KMS-11 (cell line): ENCODE data around the gene LMO1.
A peak's percentile ranks its signal among the peaks of the same experiment; 100 is the strongest.

Source experiments
- H2AFZ ChIP-seq: fragments of 200-600 bp; sonication (generic); 2 replicates; pipeline ENCODE4 v1.6.1; 2016; ENCODE audit warnings: antibody characterized with exemption, mixed run types, low read depth
- H3K27ac ChIP-seq: fragments of 200-600 bp; sonication (generic); 2 replicates; pipeline ENCODE4 v1.6.1; 2016; ENCODE audit warnings: mild to moderate bottlenecking, mixed run types
- H3K27me3 ChIP-seq: fragments of 200-600 bp; sonication (generic); 2 replicates; pipeline ENCODE4 v1.6.1; 2017; ENCODE audit warnings: mild to moderate bottlenecking, low read depth, mixed run types, moderate library complexity; ENCODE audit not compliant: insufficient read depth
- H3K36me3 ChIP-seq: fragments of 200-600 bp; sonication (generic); 2 replicates; pipeline ENCODE4 v1.6.1; 2017; ENCODE audit warnings: mild to moderate bottlenecking, mixed run types; ENCODE audit not compliant: insufficient read depth
- H3K4me1 ChIP-seq: fragments of 200-600 bp; sonication (generic); 2 replicates; pipeline ENCODE4 v1.6.1; 2016; ENCODE audit warnings: mild to moderate bottlenecking, low read depth, mixed run types; ENCODE audit not compliant: poor library complexity, severe bottlenecking
- H3K4me2 ChIP-seq: fragments of 200-600 bp; sonication (generic); 2 replicates; pipeline ENCODE4 v1.7.0; 2016; ENCODE audit warnings: mild to moderate bottlenecking, mixed run types
- H3K4me3 ChIP-seq: fragments of 200-600 bp; sonication (generic); IDR thresholded peaks from 2 replicates; pipeline ENCODE4 v1.6.1; 2017; ENCODE audit warnings: low read depth, low read length, mixed read lengths; ENCODE audit not compliant: insufficient read depth
- H3K79me2 ChIP-seq: fragments of 200-600 bp; sonication (generic); 2 replicates; pipeline ENCODE4 v1.6.1; 2016; ENCODE audit warnings: low read depth, mixed run types; ENCODE audit not compliant: insufficient read depth
- H3K9ac ChIP-seq: fragments of 200-600 bp; sonication (generic); 2 replicates; pipeline ENCODE4 v1.6.1; 2016; ENCODE audit warnings: mild to moderate bottlenecking, mixed run types
- H4K20me1 ChIP-seq: fragments of 200-600 bp; sonication (generic); 2 replicates; pipeline ENCODE4 v1.6.1; 2016; ENCODE audit warnings: mild to moderate bottlenecking, mixed run types; ENCODE audit not compliant: insufficient read depth
- CTCF ChIP-seq: fragments of 200-600 bp; sonication (generic); conservative IDR thresholded peaks from 2 replicates; pipeline ENCODE4 v1.6.1; 2017; ENCODE audit warnings: low read depth, mild to moderate bottlenecking, antibody characterized with exemption, low read length, moderate library complexity, mixed read lengths

The LMO1 gene

GRCh38 chr11:8261921-8262551 is 1.6 kb downstream of the LMO1 start:
- Histone ChIP-seq H3K4me3 (no peak overlapping the region), H3K4me2 (peak overlapping the region; percentile 41), H4K20me1 (no peaks in the 10 kb centered on the region)

GRCh38 chr11:8261291-8261690 is 2.4 kb downstream of the LMO1 start:
- no peak overlapping the region for H3K4me3 ChIP-seq

More at GRCh38 chr11:8261921-8262551, 1.6 kb downstream of the LMO1 start:
- no peak overlapping the region for H3K27ac ChIP-seq
- H3K9ac ChIP-seq, result peak overlapping the region; percentile 11; the same call in 1 of the 2 replicates
- no peaks in the 10 kb centered on the region for H3K36me3 ChIP-seq
- no peaks in the 10 kb centered on the region for H3K79me2 ChIP-seq
- TF ChIP-seq CTCF, result no peak
- peak overlapping the region; percentile 81; the same call in 1 of the 2 replicates for H2AFZ ChIP-seq
- H3K4me1 ChIP-seq, result peaks cover 7% of the 10 kb centered on the region
- peaks cover 14% of the 10 kb centered on the region; the same call in 1 of the 2 replicates for H3K27me3 ChIP-seq

GRCh38 chr11:8260202-8260966 is 3.3 kb downstream of the LMO1 start:
- H3K4me3 ChIP-seq, result no peak overlapping the region
- peaks cover 7% of the 10 kb centered on the region for H3K4me1 ChIP-seq
- no peak overlapping the region for H3K27ac ChIP-seq
- H4K20me1 ChIP-seq, result no peaks in the 10 kb centered on the region
- no peaks in the 10 kb centered on the region for H3K79me2 ChIP-seq
- H3K4me2 ChIP-seq, result no peak overlapping the region
- H3K36me3 ChIP-seq, result no peaks in the 10 kb centered on the region
- no peak overlapping the region for H3K9ac ChIP-seq
- no peak overlapping the region for H2AFZ ChIP-seq
- peaks cover 14% of the 10 kb centered on the region; the same call in 1 of the 2 replicates for H3K27me3 ChIP-seq
- no peak for TF ChIP-seq CTCF

More at GRCh38 chr11:8261291-8261690, 2.4 kb downstream of the LMO1 start:
- Histone ChIP-seq H4K20me1 (no peaks in the 10 kb centered on the region), H3K27me3 (peaks cover 14% of the 10 kb centered on the region; the same call in 1 of the 2 replicates), H3K4me2 (no peak overlapping the region), H3K4me1 (peaks cover 7% of the 10 kb centered on the region), H2AFZ (no peak overlapping the region), H3K27ac (no peak overlapping the region), H3K9ac (no peak overlapping the region), H3K36me3 (no peaks in the 10 kb centered on the region), H3K79me2 (no peaks in the 10 kb centered on the region)
- no peak for TF ChIP-seq CTCF

GRCh38 chr11:8259306-8259959 is 4.2 kb downstream of the LMO1 start:
- Histone ChIP-seq H3K4me1 (peaks cover 7% of the 10 kb centered on the region), H3K79me2 (no peaks in the 10 kb centered on the region), H3K4me2 (no peak overlapping the region), H4K20me1 (no peaks in the 10 kb centered on the region), H3K36me3 (no peaks in the 10 kb centered on the region), H3K4me3 (no peak overlapping the region), H3K27ac (no peak overlapping the region), H3K27me3 (peaks cover 14% of the 10 kb centered on the region; the same call in 1 of the 2 replicates), H2AFZ (no peak overlapping the region), H3K9ac (no peak overlapping the region)
- TF ChIP-seq CTCF, result no peak
